Measurements from ENCODE around the gene NR4A1.
A peak's percentile ranks its signal among the peaks of the same experiment; 100 is the strongest.

The NR4A1 gene

DNA sequence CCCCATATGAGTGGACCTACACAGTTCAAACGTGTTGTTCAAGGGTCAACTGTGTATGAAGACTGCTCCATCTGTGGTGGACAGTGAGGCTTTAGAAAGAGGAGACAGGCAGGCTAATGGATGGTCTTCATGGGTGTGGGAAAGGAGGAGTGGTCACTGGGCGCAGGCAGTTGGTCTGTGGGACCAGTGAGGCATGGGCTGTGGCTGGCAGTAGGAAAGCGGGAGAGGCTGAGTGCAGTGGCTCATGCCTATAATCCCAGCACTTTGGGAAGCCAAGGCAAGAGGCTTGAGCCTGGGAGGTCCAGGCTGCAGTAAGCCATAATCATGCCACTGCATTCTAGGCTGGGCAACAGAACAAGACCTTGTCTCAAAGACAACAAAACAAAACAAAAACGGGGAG, 2.0 kb upstream of the NR4A1 start:
- Histone ChIP-seq H3K27ac (ENCODE audit: low read length) (no peak overlapping the region), H3K9ac (ENCODE audit: low read depth, low read length) (no peak overlapping the region)

DNA sequence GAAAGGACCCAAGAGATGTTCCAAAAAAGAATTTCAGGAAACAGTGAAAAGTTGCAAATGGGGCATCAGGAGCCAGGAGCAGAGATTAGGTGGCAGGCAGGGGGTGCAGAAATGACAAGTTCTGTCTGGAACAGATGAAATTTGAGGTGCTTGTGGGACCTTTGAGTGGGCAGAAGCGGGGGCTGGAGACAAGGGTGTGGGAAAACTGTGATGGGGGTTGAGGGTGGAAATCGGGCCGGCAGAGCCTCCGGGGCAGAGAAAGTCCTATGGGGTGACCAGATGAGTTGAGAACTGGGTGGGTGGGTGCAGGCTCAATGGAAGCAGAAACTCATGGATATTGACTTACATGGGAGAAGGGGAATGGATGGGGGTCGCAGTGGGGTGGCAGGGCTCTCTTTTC, 1.6 kb upstream of the NR4A1 start:
- peaks cover 11% of the 10 kb centered on the region for H3K4me1 ChIP-seq (ENCODE audit: insufficient read depth, low read length)
- no peak overlapping the region for H3K4me3 ChIP-seq (ENCODE audit: low read length)
- H3K36me3 ChIP-seq (ENCODE audit: insufficient read depth, low read depth, low read length), result peaks cover under 1% of the 10 kb centered on the region; the same call in 1 of the 2 replicates
- no peak overlapping the region for H3K9ac ChIP-seq (ENCODE audit: low read depth, low read length)
- H3K9me3 ChIP-seq (ENCODE audit: insufficient read depth, low read depth, low read length), result no peaks in the 10 kb centered on the region
- no peak overlapping the region for H3K27ac ChIP-seq (ENCODE audit: low read length)
- H3K27me3 ChIP-seq (ENCODE audit: insufficient read depth, low read length), result peaks cover 52% of the 10 kb centered on the region

More for the DNA sequence above, 2.0 kb upstream of the NR4A1 start:
- Histone ChIP-seq H3K4me1 (ENCODE audit: insufficient read depth, low read length) (peaks cover 11% of the 10 kb centered on the region), H3K4me3 (ENCODE audit: low read length) (no peak overlapping the region), H3K27me3 (ENCODE audit: insufficient read depth, low read length) (peaks cover 52% of the 10 kb centered on the region), H3K9me3 (ENCODE audit: insufficient read depth, low read depth, low read length) (no peaks in the 10 kb centered on the region), H3K36me3 (ENCODE audit: insufficient read depth, low read depth, low read length) (no peaks in the 10 kb centered on the region)

DNA sequence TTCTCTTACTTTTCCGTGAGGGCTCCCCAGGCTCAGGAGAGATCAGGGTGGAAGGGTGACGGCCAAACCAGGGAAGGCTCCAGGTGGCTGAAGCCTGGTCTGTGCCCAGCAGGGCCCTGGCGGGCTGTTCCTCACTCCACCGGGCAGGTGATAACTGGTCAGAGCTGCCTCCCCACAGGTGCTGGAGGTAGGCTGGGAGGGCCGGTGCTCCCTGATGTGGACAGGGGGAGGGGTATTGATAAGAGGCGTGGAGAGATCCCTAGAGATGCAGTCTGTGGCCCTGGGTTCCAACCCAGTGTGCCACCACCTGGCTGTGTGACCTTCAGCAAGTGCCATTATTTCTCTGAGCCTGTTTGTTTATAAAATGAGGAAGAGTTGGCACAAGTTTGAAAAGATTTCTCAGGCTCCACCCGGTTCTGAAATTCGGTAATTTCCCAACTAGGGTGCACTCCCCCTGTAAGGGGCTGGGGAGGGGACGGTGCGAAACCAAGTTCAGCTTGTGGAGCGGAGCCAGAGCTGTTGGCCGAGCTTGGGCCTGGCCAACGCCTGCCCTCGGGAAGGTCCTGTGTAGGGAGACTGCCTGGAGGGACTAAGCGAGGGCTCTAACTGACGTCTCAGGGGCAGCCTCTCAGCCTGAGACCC, 1.0 kb upstream of the NR4A1 start:
- Histone ChIP-seq H3K4me3 (ENCODE audit: low read length) (peak overlapping the region; percentile 74), H3K36me3 (ENCODE audit: insufficient read depth, low read depth, low read length) (peaks cover 5% of the 10 kb centered on the region; the same call in 1 of the 2 replicates), H3K4me1 (ENCODE audit: insufficient read depth, low read length) (peaks cover 11% of the 10 kb centered on the region), H3K9ac (ENCODE audit: low read depth, low read length) (peak overlapping the region; percentile 59; the same call in 1 of the 2 replicates), H3K27ac (ENCODE audit: low read length) (no peak overlapping the region), H3K9me3 (ENCODE audit: insufficient read depth, low read depth, low read length) (no peaks in the 10 kb centered on the region), H3K27me3 (ENCODE audit: insufficient read depth, low read length) (peaks cover 52% of the 10 kb centered on the region)

DNA sequence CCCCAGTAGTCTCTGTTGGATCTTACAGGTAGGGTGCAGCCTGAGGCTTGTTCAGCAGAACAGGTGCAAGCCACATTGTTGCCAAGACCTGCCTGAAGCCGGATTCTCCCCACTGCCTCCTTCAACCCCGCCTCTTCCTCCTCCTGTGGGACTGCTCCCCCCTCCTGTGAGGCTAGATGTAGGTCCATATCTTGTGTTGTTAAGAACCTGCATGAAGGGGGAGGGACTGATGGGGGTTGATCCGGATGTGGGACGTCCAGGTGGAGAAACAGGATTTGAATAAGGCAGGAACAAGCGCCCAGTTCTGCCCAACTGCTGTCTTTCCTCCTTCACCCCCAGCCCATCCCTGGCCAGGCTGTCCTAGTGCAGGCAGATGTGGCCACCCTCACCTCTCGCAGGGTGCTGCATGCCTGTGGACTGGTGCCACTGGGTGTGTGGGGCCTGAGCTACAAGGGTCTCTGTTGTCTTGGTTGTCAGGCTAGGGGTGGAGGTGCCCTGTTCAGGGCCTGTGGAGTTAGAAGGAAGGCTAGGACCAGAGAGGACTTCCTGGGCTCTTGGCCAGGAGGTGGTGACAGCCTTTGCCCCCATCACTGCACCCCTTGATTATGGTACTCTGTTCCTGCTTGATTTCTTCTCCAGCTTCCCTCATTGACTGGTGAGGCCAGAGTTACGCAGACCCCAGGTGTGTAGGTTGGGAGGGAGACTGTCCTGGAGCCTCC, 1.4 kb downstream of the NR4A1 start:
- no peak overlapping the region for H3K9ac ChIP-seq (ENCODE audit: low read depth, low read length)
- peaks cover 52% of the 10 kb centered on the region for H3K27me3 ChIP-seq (ENCODE audit: insufficient read depth, low read length)
- peaks cover 11% of the 10 kb centered on the region for H3K4me1 ChIP-seq (ENCODE audit: insufficient read depth, low read length)
- H3K36me3 ChIP-seq (ENCODE audit: insufficient read depth, low read depth, low read length), result peaks cover 11% of the 10 kb centered on the region; the same call in 1 of the 2 replicates
- peak overlapping the region; percentile 74; the same call in 1 of the 2 replicates for H3K4me3 ChIP-seq (ENCODE audit: low read length)
- no peaks in the 10 kb centered on the region for H3K9me3 ChIP-seq (ENCODE audit: insufficient read depth, low read depth, low read length)
- no peak overlapping the region for H3K27ac ChIP-seq (ENCODE audit: low read length)

DNA sequence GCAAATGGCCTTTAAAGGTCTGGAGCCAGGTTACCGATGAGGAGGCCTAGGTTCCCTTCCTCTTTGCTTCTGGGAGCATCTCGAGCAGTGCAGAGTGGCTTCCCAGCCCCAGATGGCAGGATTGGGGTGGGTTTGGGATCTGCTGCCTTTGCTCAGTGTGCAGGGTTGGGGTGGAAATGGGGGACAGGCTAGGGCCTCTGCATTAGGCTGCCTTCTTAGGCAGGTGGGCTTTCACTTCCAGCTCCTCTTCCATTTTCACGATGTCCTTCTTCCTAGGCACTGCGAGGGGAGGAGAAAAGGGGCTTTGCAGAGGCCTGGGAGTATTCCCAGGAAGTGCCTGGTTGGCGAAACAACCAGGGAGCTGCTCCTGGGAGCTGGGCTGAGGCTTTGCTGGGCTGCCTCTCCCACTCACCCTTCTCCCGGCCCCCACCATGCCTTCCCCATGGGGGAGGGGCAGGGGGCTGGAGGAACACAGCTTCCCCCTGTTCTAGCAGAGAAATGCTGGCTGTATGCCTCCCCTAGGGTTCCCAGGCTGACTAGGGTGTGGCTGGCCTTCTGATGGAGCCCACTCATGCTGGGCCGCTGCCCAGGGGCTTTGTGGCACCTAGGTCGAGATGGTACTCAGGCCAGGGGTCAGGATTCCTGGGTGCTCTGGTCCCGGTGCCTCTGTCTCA, 2.4 kb downstream of the NR4A1 start:
- H3K27me3 ChIP-seq (ENCODE audit: insufficient read depth, low read length), result peaks cover 44% of the 10 kb centered on the region

DNA sequence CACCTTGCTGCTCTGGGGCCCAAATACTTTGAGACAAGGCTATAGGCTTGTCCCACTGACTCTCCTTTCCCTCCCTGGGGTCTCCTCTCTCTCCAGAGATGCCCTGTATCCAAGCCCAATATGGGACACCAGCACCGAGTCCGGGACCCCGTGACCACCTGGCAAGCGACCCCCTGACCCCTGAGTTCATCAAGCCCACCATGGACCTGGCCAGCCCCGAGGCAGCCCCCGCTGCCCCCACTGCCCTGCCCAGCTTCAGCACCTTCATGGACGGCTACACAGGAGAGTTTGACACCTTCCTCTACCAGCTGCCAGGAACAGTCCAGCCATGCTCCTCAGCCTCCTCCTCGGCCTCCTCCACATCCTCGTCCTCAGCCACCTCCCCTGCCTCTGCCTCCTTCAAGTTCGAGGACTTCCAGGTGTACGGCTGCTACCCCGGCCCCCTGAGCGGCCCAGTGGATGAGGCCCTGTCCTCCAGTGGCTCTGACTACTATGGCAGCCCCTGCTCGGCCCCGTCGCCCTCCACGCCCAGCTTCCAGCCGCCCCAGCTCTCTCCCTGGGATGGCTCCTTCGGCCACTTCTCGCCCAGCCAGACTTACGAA, 3.1 kb downstream of the NR4A1 start:
- H3K4me3 ChIP-seq (ENCODE audit: low read length), result no peak overlapping the region
- H3K4me1 ChIP-seq (ENCODE audit: insufficient read depth, low read length), result peaks cover 11% of the 10 kb centered on the region
- H3K27ac ChIP-seq (ENCODE audit: low read length), result no peak overlapping the region
- peaks cover 11% of the 10 kb centered on the region; the same call in 1 of the 2 replicates for H3K36me3 ChIP-seq (ENCODE audit: insufficient read depth, low read depth, low read length)
- no peaks in the 10 kb centered on the region for H3K9me3 ChIP-seq (ENCODE audit: insufficient read depth, low read depth, low read length)
- peaks cover 37% of the 10 kb centered on the region for H3K27me3 ChIP-seq (ENCODE audit: insufficient read depth, low read length)
- H3K9ac ChIP-seq (ENCODE audit: low read depth, low read length), result no peak overlapping the region

More for the DNA sequence above, 2.4 kb downstream of the NR4A1 start:
- Histone ChIP-seq H3K36me3 (ENCODE audit: insufficient read depth, low read depth, low read length) (peaks cover 11% of the 10 kb centered on the region; the same call in 1 of the 2 replicates), H3K9ac (ENCODE audit: low read depth, low read length) (no peak overlapping the region), H3K4me1 (ENCODE audit: insufficient read depth, low read length) (peaks cover 11% of the 10 kb centered on the region), H3K4me3 (ENCODE audit: low read length) (no peak overlapping the region), H3K27ac (ENCODE audit: low read length) (no peak overlapping the region), H3K9me3 (ENCODE audit: insufficient read depth, low read depth, low read length) (no peaks in the 10 kb centered on the region)

DNA sequence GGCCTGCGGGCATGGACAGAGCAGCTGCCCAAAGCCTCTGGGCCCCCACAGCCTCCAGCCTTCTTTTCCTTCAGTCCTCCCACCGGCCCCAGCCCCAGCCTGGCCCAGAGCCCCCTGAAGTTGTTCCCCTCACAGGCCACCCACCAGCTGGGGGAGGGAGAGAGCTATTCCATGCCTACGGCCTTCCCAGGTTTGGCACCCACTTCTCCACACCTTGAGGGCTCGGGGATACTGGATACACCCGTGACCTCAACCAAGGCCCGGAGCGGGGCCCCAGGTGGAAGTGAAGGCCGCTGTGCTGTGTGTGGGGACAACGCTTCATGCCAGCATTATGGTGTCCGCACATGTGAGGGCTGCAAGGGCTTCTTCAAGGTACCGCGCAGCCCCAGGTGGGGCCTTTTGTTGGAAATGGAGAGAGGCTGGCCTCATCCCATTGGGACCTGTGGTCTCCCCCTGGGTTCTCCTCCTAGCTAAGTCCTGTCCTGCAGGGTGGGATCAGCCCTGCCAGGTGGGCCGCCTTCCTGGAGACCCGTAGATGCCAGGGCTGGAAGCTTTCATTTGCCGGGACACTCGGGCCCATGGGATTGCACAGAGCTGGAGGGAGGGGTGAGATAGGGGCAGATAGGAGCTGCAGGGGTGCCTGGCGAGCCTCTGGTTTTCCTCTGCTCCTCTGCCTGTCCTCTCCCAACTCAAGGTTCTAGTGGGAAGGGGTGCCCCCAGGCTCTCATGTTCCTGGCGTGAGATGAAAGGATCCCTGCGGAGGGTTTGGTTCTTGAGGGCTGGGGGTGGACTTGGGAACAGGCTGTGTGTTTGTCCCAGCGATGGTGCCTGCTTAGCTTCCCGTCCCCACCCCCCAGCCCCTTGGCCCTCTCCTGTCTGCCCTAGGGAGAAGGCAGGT, 3.8 kb downstream of the NR4A1 start:
- Histone ChIP-seq H3K9me3 (ENCODE audit: insufficient read depth, low read depth, low read length) (no peaks in the 10 kb centered on the region), H3K27ac (ENCODE audit: low read length) (no peak overlapping the region), H3K4me3 (ENCODE audit: low read length) (no peak overlapping the region), H3K36me3 (ENCODE audit: insufficient read depth, low read depth, low read length) (peaks cover 11% of the 10 kb centered on the region; the same call in 1 of the 2 replicates), H3K4me1 (ENCODE audit: insufficient read depth, low read length) (peaks cover 11% of the 10 kb centered on the region), H3K27me3 (ENCODE audit: insufficient read depth, low read length) (peaks cover 30% of the 10 kb centered on the region), H3K9ac (ENCODE audit: low read depth, low read length) (no peak overlapping the region)

DNA sequence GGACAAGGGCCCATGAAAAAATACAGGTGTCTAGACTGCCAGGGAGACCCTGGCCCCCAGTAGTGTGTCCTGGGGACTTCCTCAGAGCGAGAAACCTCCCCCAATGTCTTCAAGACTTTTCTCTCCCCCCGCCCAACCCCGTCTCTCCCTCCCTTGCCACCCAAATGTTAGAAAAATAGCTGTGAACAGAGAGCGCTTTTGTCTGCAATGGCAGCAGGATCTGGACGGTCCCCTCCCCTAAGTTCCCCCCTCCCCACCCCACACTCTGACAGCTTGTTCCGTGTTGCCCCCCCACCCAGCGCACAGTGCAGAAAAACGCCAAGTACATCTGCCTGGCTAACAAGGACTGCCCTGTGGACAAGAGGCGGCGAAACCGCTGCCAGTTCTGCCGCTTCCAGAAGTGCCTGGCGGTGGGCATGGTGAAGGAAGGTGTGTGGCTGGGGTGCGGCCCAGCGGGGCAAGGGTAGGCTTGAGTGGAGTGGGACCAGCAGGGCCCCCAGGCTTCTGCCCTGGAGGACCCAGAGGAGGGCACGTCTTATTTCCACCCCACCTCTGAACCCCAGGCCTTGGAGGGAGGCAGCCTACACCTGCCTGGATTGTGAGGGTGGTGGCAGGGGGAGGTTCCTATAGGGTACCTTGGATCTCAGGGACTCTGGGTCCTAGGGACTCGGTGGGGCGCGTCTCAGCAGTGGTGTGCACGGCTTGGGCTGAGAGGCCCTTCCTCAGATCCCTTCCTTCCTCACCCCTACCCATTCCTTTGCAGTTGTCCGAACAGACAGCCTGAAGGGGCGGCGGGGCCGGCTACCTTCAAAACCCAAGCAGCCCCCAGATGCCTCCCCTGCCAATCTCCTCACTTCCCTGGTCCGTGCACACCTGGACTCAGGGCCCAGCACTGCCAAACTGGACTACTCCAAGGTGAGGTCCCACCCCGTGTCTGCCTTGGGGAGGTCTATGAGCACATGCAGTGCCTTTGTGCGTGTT, 4.8 kb downstream of the NR4A1 start:
- no peak overlapping the region for H3K27ac ChIP-seq (ENCODE audit: low read length)
- peaks cover 7% of the 10 kb centered on the region for H3K4me1 ChIP-seq (ENCODE audit: insufficient read depth, low read length)
- H3K9me3 ChIP-seq (ENCODE audit: insufficient read depth, low read depth, low read length), result no peaks in the 10 kb centered on the region
- H3K9ac ChIP-seq (ENCODE audit: low read depth, low read length), result no peak overlapping the region
- H3K4me3 ChIP-seq (ENCODE audit: low read length), result no peak overlapping the region
- H3K36me3 ChIP-seq (ENCODE audit: insufficient read depth, low read depth, low read length), result peaks cover 11% of the 10 kb centered on the region; the same call in 1 of the 2 replicates
- H3K27me3 ChIP-seq (ENCODE audit: insufficient read depth, low read length), result peaks cover 20% of the 10 kb centered on the region

DNA sequence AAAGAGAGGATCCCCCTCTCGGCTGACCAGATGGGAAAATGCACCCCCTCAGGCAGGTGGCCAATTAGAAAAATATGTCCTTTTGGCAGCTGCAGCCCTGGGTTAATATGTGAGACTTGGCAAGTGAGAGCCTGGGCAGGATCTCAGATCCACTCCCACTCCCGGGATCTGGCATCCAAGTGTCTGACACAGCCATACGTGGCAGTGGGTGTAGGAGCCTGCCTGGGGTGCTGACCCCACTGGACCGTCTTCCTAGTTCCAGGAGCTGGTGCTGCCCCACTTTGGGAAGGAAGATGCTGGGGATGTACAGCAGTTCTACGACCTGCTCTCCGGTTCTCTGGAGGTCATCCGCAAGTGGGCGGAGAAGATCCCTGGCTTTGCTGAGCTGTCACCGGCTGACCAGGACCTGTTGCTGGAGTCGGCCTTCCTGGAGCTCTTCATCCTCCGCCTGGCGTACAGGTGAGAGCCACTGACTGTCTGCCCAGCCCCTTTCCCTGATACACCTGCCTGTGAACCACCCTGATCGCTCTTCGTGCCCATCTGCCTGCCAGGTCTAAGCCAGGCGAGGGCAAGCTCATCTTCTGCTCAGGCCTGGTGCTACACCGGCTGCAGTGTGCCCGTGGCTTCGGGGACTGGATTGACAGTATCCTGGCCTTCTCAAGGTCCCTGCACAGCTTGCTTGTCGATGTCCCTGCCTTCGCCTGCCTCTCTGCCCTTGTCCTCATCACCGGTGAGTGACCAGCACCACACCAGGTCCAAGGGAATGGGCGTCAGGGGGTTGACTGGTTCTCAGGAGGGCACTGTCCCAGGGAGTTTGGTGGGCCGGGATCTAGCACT, 5.8 kb downstream of the NR4A1 start:
- Histone ChIP-seq H3K9me3 (ENCODE audit: insufficient read depth, low read depth, low read length) (no peaks in the 10 kb centered on the region), H3K27me3 (ENCODE audit: insufficient read depth, low read length) (peaks cover 11% of the 10 kb centered on the region), H3K4me3 (ENCODE audit: low read length) (no peak overlapping the region), H3K36me3 (ENCODE audit: insufficient read depth, low read depth, low read length) (peaks cover 11% of the 10 kb centered on the region; the same call in 1 of the 2 replicates), H3K9ac (ENCODE audit: low read depth, low read length) (no peak overlapping the region), H3K27ac (ENCODE audit: low read length) (no peak overlapping the region), H3K4me1 (ENCODE audit: insufficient read depth, low read length) (peaks cover 7% of the 10 kb centered on the region)
